Measurements from ENCODE around the gene GOLGA6C. TPM values are rescaled to one million over a fixed set of nuclear protein-coding genes. Genes with fewer than 3 reads are reported as not detected.
A peak's percentile ranks its signal among the peaks of the same experiment; 100 is the strongest.
"Not testable (repeated sequence)": the region's sequence is repeated elsewhere in the genome, so short reads cannot be mapped to it uniquely, and the experiment has no call there.

Gene GOLGA6C
- total and polyA plus RNA-seq, 7 experiments from 2014 or later, result not detected

DNA sequence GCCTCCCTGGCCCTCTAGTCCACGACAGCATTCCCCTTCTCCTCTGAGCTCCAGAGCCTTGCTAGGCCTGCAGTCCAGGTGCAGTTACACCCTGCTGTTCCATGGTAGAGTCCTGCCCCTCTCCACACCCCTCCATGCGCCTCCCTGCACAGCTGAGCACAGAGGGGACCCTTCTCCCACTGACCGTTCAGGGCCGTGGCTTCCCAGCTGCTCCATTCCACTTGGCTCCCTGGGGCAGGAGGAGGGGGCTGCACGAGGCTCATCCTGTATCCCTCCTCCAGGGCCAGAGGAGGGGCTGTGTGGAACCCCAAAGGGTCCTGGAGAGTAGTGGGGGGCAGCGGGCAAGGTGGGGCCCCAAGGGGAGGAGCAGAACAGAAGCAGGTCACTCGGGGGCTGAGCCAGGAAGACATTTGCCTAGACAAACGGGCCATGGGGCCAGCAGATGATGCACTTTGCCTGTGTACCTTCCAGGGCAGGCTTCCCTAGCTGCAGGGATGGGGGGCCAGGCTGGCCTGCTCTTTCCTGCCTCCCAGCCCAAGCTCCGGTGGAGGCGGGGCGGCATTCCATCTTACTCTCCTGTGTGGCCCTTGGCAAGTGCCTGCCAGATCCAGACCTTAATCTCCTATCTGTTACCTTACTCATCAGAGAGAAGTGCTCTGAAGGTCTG lies 20.7 kb upstream of the GOLGA6C start:
- intact Hi-C loops (cut with micrococcal nuclease), result no loop called here
- no peak overlapping the region for H3K27ac Mint-ChIP-seq
- no peak for DNase-seq
- H3K4me1 Mint-ChIP-seq, result no peaks in the 10 kb centered on the region
- Histone ChIP-seq H3K4me3 (ENCODE audit: low read length) (no peak overlapping the region), H3K27me3 (ENCODE audit: control insufficient read depth in 2 of 2, insufficient read depth in 2 of 2, low read length in 2 of 2) (no peaks in the 10 kb centered on the region), H3K4me1 (ENCODE audit: control insufficient read depth in 2 of 2, insufficient read depth in 2 of 2, low read length in 2 of 2) (no peaks in the 10 kb centered on the region), H3K27ac (ENCODE audit: low read depth, low read length) (no peak overlapping the region), H3K36me3 (ENCODE audit: control insufficient read depth in 2 of 3, insufficient read depth in 3 of 3, low read length in 3 of 3) (no peaks in the 10 kb centered on the region), H3K9me3 (ENCODE audit: control insufficient read depth in 2 of 3, low read length in 3 of 3) (no peaks in the 10 kb centered on the region)
- ATAC-seq, result no peak
- no peak overlapping the region for H3K4me3 Mint-ChIP-seq
- ChIA-PET POLR2A (no interaction called here), CTCF (no interaction called here)
- no peaks in the 10 kb centered on the region for H3K36me3 Mint-ChIP-seq
- H3K27me3 Mint-ChIP-seq, result peaks cover 0 to 19% (median 11%) of the 10 kb centered on the region in 5 donors
- no peaks in the 10 kb centered on the region for H3K9me3 Mint-ChIP-seq

DNA sequence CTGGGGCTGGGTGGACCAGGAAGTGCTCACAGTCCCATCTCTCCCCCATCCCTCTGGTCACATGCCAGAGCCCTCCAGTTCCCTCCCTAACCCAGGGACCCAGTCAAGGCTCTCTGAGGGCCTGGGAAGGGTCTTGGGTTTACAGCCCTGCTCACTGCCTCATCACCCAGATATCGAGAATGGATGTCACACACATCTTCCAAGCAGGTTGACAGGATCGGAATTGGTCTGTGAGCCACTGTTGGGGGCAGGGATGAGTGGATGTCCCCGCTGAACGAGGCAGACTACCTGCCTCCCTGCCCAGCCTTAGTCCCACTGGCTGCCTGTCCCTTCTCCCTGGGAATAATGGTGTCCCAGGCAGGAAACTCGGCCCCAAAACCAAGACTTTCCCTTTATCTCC lies 20.0 kb upstream of the GOLGA6C start:
- no peaks in the 10 kb centered on the region for H3K4me1 Mint-ChIP-seq
- Histone ChIP-seq H3K27me3 (ENCODE audit: control insufficient read depth in 2 of 2, insufficient read depth in 2 of 2, low read length in 2 of 2) (no peaks in the 10 kb centered on the region), H3K9me3 (ENCODE audit: control insufficient read depth in 2 of 3, low read length in 3 of 3) (no peaks in the 10 kb centered on the region), H3K4me1 (ENCODE audit: control insufficient read depth in 2 of 2, insufficient read depth in 2 of 2, low read length in 2 of 2) (no peaks in the 10 kb centered on the region), H3K27ac (ENCODE audit: low read depth, low read length) (no peak overlapping the region), H3K36me3 (ENCODE audit: control insufficient read depth in 2 of 3, insufficient read depth in 3 of 3, low read length in 3 of 3) (no peaks in the 10 kb centered on the region), H3K4me3 (ENCODE audit: low read length) (no peak overlapping the region)
- ChIA-PET POLR2A (no interaction called here), CTCF (no interaction called here)
- H3K27ac Mint-ChIP-seq, result no peak overlapping the region
- no peaks in the 10 kb centered on the region for H3K36me3 Mint-ChIP-seq
- no peaks in the 10 kb centered on the region for H3K9me3 Mint-ChIP-seq
- ATAC-seq (no peak), DNase-seq (no peak)
- H3K4me3 Mint-ChIP-seq, result no peak overlapping the region
- H3K27me3 Mint-ChIP-seq, result peaks cover 0 to 13% (median 8%) of the 10 kb centered on the region in 5 donors
- intact Hi-C loops (cut with micrococcal nuclease), result no loop called here

- H3K27me3 ChIP-seq (ENCODE audit: control insufficient read depth in 2 of 2, insufficient read depth in 2 of 2, low read length in 2 of 2); H3K36me3 Mint-ChIP-seq; H3K27ac Mint-ChIP-seq; POLR2A ChIA-PET; intact Hi-C loops (cut with micrococcal nuclease); H3K36me3 ChIP-seq (ENCODE audit: control insufficient read depth in 2 of 3, insufficient read depth in 3 of 3, low read length in 3 of 3); H3K27ac ChIP-seq (ENCODE audit: low read depth, low read length); CTCF ChIA-PET; H3K9me3 ChIP-seq (ENCODE audit: control insufficient read depth in 2 of 3, low read length in 3 of 3); H3K4me1 ChIP-seq (ENCODE audit: control insufficient read depth in 2 of 2, insufficient read depth in 2 of 2, low read length in 2 of 2); H3K4me3 Mint-ChIP-seq; H3K4me3 ChIP-seq (ENCODE audit: low read length); H3K4me1 Mint-ChIP-seq; H3K9me3 Mint-ChIP-seq; ATAC-seq: not testable (repeated sequence)
- H3K27me3 Mint-ChIP-seq, result peaks cover 0 to 32% (median 9%) of the 10 kb centered on the region in 5 donors
- peak in 1 of 9 donors; percentile 2 for DNase-seq
Measured at GRCh38 chr15:75245741-75246140, 12.4 kb upstream of the GOLGA6C start.

- H3K4me3 Mint-ChIP-seq; H3K4me1 Mint-ChIP-seq; H3K4me1 ChIP-seq (ENCODE audit: control insufficient read depth in 2 of 2, insufficient read depth in 2 of 2, low read length in 2 of 2); POLR2A ChIA-PET; intact Hi-C loops (cut with micrococcal nuclease); CTCF ChIA-PET; H3K36me3 Mint-ChIP-seq; H3K36me3 ChIP-seq (ENCODE audit: control insufficient read depth in 2 of 3, insufficient read depth in 3 of 3, low read length in 3 of 3); H3K9me3 Mint-ChIP-seq; ATAC-seq; DNase-seq; H3K9me3 ChIP-seq (ENCODE audit: control insufficient read depth in 2 of 3, low read length in 3 of 3); H3K27ac Mint-ChIP-seq; H3K27me3 ChIP-seq (ENCODE audit: control insufficient read depth in 2 of 2, insufficient read depth in 2 of 2, low read length in 2 of 2); H3K4me3 ChIP-seq (ENCODE audit: low read length); H3K27ac ChIP-seq (ENCODE audit: low read depth, low read length): not testable (repeated sequence)
- H3K27me3 Mint-ChIP-seq, result peaks cover 0 to 39% (median 9%) of the 10 kb centered on the region in 5 donors
Measured at GRCh38 chr15:75248991-75249390, 9.1 kb upstream of the GOLGA6C start.

GRCh38 chr15:75249726-75250125 lies 8.4 kb upstream of the GOLGA6C start:
- intact Hi-C loops (cut with micrococcal nuclease), result no loop called here
- ChIA-PET CTCF (no interaction called here), POLR2A (no interaction called here)
- H3K36me3 ChIP-seq (ENCODE audit: control insufficient read depth in 2 of 3, insufficient read depth in 3 of 3, low read length in 3 of 3), result no peaks in the 10 kb centered on the region
- DNase-seq (no peak), ATAC-seq (no peak)
- no peak overlapping the region for H3K27ac Mint-ChIP-seq
- H3K4me1 ChIP-seq (ENCODE audit: control insufficient read depth in 2 of 2, insufficient read depth in 2 of 2, low read length in 2 of 2), result no peaks in the 10 kb centered on the region
- H3K27me3 ChIP-seq (ENCODE audit: control insufficient read depth in 2 of 2, insufficient read depth in 2 of 2, low read length in 2 of 2), result no peaks in the 10 kb centered on the region
- no peak overlapping the region for H3K27ac ChIP-seq (ENCODE audit: low read depth, low read length)
- no peak overlapping the region for H3K4me3 ChIP-seq (ENCODE audit: low read length)
- peaks cover 0 to 39% (median 9%) of the 10 kb centered on the region in 5 donors for H3K27me3 Mint-ChIP-seq
- no peaks in the 10 kb centered on the region for H3K36me3 Mint-ChIP-seq
- no peaks in the 10 kb centered on the region for H3K4me1 Mint-ChIP-seq
- H3K9me3 ChIP-seq (ENCODE audit: control insufficient read depth in 2 of 3, low read length in 3 of 3), result no peaks in the 10 kb centered on the region
- H3K9me3 Mint-ChIP-seq, result no peaks in the 10 kb centered on the region
- H3K4me3 Mint-ChIP-seq, result no peak overlapping the region

DNA sequence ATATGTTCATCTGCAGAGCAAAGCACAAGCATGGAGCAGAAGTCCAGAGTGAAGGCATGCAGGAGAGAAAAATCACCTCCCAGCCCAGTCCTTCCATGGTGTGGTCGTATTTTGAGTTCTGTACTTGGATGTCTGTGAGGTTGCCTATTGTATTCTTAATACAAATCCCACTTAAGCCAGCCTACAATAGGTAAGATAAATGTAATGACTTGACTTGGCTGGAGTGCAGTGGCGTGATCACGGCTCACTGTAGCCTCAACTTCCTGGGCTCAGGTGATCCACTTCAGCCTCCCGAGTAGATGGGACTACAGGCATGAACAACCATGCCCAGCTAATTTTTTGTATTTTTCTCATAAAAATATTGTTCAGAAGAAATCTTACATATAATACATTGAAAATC lies 6.8 kb upstream of the GOLGA6C start:
- CTCF ChIA-PET, result interaction anchor here (0.7 kb wide), 1 partner anchor 142 kb away, joined by 3 read pairs; no protein-coding TSS in a partner anchor
- H3K27me3 Mint-ChIP-seq, result peaks cover 0 to 34% (median 9%) of the 10 kb centered on the region in 5 donors
- H3K27ac Mint-ChIP-seq; H3K36me3 Mint-ChIP-seq; H3K9me3 ChIP-seq (ENCODE audit: control insufficient read depth in 2 of 3, low read length in 3 of 3); ATAC-seq; DNase-seq; H3K4me3 ChIP-seq (ENCODE audit: low read length); H3K27ac ChIP-seq (ENCODE audit: low read depth, low read length); H3K36me3 ChIP-seq (ENCODE audit: control insufficient read depth in 2 of 3, insufficient read depth in 3 of 3, low read length in 3 of 3); POLR2A ChIA-PET; H3K4me1 ChIP-seq (ENCODE audit: control insufficient read depth in 2 of 2, insufficient read depth in 2 of 2, low read length in 2 of 2); H3K4me1 Mint-ChIP-seq; H3K4me3 Mint-ChIP-seq; intact Hi-C loops (cut with micrococcal nuclease); H3K27me3 ChIP-seq (ENCODE audit: control insufficient read depth in 2 of 2, insufficient read depth in 2 of 2, low read length in 2 of 2); H3K9me3 Mint-ChIP-seq: not testable (repeated sequence)

DNA sequence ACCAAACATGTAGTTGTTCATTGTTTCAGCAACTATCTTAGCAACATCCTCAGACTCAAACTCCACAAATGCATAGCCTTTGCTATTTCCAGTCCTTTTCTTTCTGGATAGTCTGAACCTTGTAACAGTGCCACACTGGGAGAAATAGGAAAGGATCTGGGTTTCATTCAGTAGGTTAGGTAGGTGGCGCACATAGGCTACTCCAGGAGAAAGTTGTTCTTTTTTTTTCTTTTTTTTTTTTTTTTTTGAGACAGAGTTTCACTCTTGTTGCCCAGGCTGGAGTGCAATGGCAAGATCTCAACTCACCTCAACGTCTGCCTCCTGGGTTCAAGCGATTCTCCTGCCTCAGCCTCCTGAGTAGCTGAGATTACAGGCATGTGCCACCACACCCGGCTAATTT lies 5.8 kb upstream of the GOLGA6C start:
- H3K4me3 Mint-ChIP-seq; H3K9me3 ChIP-seq (ENCODE audit: control insufficient read depth in 2 of 3, low read length in 3 of 3); POLR2A ChIA-PET; H3K4me3 ChIP-seq (ENCODE audit: low read length); H3K9me3 Mint-ChIP-seq; DNase-seq; H3K27ac ChIP-seq (ENCODE audit: low read depth, low read length); H3K4me1 ChIP-seq (ENCODE audit: control insufficient read depth in 2 of 2, insufficient read depth in 2 of 2, low read length in 2 of 2); H3K36me3 ChIP-seq (ENCODE audit: control insufficient read depth in 2 of 3, insufficient read depth in 3 of 3, low read length in 3 of 3); H3K4me1 Mint-ChIP-seq; H3K36me3 Mint-ChIP-seq; CTCF ChIA-PET; H3K27ac Mint-ChIP-seq; intact Hi-C loops (cut with micrococcal nuclease); ATAC-seq; H3K27me3 ChIP-seq (ENCODE audit: control insufficient read depth in 2 of 2, insufficient read depth in 2 of 2, low read length in 2 of 2): not testable (repeated sequence)
- H3K27me3 Mint-ChIP-seq, result peaks cover 0 to 33% (median 9%) of the 10 kb centered on the region in 5 donors

Measured in naive thymus-derived CD4-positive, alpha-beta T cell (primary cell).